Measurements from ENCODE around the gene RNF114.
A peak's percentile ranks its signal among the peaks of the same experiment; 100 is the strongest.

The RNF114 gene

DNA sequence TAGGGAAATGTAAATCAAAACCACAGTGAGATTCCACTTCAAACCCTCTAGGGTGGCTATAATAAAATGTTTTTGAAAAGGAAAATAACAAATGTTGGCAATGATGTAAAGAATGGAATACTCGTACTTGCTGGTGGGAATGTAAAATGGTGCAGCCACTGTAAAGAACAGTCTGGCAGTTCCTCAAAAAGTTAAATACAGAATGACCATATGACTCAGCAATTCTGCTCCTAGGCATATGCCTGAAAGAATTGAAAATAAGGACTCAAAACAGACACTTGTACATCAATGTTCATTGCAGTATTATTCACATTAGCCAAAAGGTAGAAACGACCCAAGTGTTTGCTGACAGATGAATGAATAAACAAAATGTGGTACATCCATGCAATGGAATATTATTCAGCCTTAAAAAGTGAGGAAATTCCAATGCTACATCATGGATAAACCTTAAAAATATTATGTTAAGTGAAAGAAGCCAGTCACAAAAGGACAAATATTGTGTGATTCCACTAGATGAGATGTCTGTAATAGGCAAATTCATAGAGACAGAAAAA, 10.2 kb upstream of the RNF114 start:
- POLR2A ChIA-PET, result interaction anchor here (0.7 kb wide), 1 partner anchor 11 kb away, joined by 3 read pairs; no protein-coding TSS in a partner anchor
- Histone ChIP-seq H3K9me3 (ENCODE audit: control insufficient read depth, insufficient read depth, low read depth, low read length) (no peaks in the 10 kb centered on the region), H3K4me1 (ENCODE audit: control insufficient read depth, insufficient read depth, low read length) (no peaks in the 10 kb centered on the region), H3K4me3 (ENCODE audit: low read depth, low read length) (no peak overlapping the region), H3K27ac (ENCODE audit: extremely low read depth, low read depth, low read length) (no peak overlapping the region), H3K36me3 (ENCODE audit: control insufficient read depth in 2 of 2, insufficient read depth in 1 of 2, low read length in 2 of 2) (no peaks in the 10 kb centered on the region)
- peak; percentile 49; the same call in 1 of the 2 replicates for TF ChIP-seq ZNF146 (tag by site-specific recombination; IDR thresholded peaks at IDR 0.05)
- TF ChIP-seq ZNF626 (tag by site-specific recombination; IDR thresholded peaks at IDR 0.05), result no peak
- peak; percentile 73 for TF ChIP-seq ZNF140 (tag by site-specific recombination; IDR thresholded peaks at IDR 0.05)
- CTCF ChIA-PET, result interaction anchor here (1.2 kb wide), 1 partner anchor 10 kb away, joined by 3 read pairs; no protein-coding TSS in a partner anchor

DNA sequence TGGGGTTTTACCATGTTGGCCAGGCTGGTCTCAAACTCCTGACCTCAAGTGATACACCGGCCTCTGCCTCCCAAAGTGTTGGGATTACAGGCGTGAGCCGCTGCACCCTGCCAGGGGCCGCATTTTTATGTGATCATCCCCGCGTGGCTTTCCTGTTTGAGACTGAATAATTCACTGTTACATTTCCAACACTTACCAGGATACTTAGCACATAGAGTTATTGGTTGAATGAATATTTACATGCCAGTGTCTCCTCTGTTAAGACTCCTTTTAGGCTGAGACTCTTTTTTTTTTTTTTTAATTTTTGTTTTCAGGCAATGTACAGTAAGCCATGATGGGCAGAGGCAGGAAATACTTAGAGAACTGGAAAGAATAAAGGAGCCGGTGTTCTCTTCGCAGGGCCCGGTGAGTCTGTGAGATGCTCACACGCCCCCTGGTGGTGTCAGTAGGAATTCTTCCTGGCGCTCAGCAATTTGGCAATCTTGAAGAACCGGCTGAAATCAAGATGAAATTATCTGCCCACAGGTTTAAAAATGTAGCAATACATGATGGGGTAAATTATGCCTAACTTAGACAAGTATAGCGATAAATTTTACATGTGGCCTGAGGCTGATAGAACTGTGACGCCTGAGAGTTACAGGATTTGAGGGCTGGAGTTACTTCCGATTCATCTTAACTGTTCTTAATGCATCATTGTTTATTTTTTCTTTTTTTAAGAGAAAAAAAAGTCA, 7.6 kb upstream of the RNF114 start:
- ChIA-PET CTCF (interaction anchor here (0.7 to 1.3 kb wide), 5 partner anchors 7 to 391 kb away, joined by 3 to 5 read pairs (median 3); partner anchors contain the start of gene RNF114), POLR2A (no interaction called here)
- H3K4me1 ChIP-seq (ENCODE audit: control insufficient read depth, insufficient read depth, low read length), result no peaks in the 10 kb centered on the region
- no peaks in the 10 kb centered on the region for H3K9me3 ChIP-seq (ENCODE audit: control insufficient read depth, insufficient read depth, low read depth, low read length)
- no peak overlapping the region for H3K27ac ChIP-seq (ENCODE audit: extremely low read depth, low read depth, low read length)
- H3K36me3 ChIP-seq (ENCODE audit: control insufficient read depth in 2 of 2, insufficient read depth in 1 of 2, low read length in 2 of 2), result no peaks in the 10 kb centered on the region
- no peak overlapping the region for H3K4me3 ChIP-seq (ENCODE audit: low read depth, low read length)
- TF ChIP-seq ZNF654 (tag by site-specific recombination; IDR thresholded peaks at IDR 0.05; ENCODE audit: low read depth) (peak; percentile 60), KLF9 (tag by site-specific recombination; IDR thresholded peaks at IDR 0.05; ENCODE audit: low read depth) (no peak), HOXC10 (CRISPR knock-in tag; IDR thresholded peaks at IDR 0.05) (no peak), YY1 (tag by site-specific recombination; IDR thresholded peaks at IDR 0.05) (no peak), ZNF561 (tag by site-specific recombination; IDR thresholded peaks at IDR 0.05; ENCODE audit: borderline replicate concordance) (0 out of 2 replicates have a peak, but pooled peaks have one; percentile 21), ZNF830 (tag by site-specific recombination; IDR thresholded peaks at IDR 0.05; ENCODE audit: low read depth) (no peak), SETDB1 (IDR thresholded peaks at IDR 0.05; ENCODE audit: insufficient read length, low read length) (no peak), ZXDB (tag by site-specific recombination; IDR thresholded peaks at IDR 0.05) (peak; percentile 32; the same call in 1 of the 2 replicates), ZNF366 (tag by site-specific recombination; conservative IDR thresholded peaks at IDR 0.05) (peak; percentile 57), KLF16 (tag by site-specific recombination; IDR thresholded peaks at IDR 0.05) (peak; percentile 45; the same call in 1 of the 2 replicates), SCRT2 (tag by site-specific recombination; IDR thresholded peaks at IDR 0.05) (peak; percentile 40; the same call in 1 of the 2 replicates), ZEB2 (tag by site-specific recombination; IDR thresholded peaks at IDR 0.05) (0 out of 2 replicates have a peak, but pooled peaks have one; percentile 14), ZNF2 (tag by site-specific recombination; IDR thresholded peaks at IDR 0.05) (peak; percentile 59; the same call in 1 of the 2 replicates), ZNF184 (tag by site-specific recombination; IDR thresholded peaks at IDR 0.05) (peak; percentile 7; the same call in 1 of the 2 replicates), TRIM28 (IDR thresholded peaks at IDR 0.05; ENCODE audit: borderline replicate concordance, low read length) (peak; percentile 58; the same call in 1 of the 2 replicates), ZNF335 (tag by site-specific recombination; conservative IDR thresholded peaks at IDR 0.05) (peak; percentile 100)
- TF ChIP-seq, protein P1, sequence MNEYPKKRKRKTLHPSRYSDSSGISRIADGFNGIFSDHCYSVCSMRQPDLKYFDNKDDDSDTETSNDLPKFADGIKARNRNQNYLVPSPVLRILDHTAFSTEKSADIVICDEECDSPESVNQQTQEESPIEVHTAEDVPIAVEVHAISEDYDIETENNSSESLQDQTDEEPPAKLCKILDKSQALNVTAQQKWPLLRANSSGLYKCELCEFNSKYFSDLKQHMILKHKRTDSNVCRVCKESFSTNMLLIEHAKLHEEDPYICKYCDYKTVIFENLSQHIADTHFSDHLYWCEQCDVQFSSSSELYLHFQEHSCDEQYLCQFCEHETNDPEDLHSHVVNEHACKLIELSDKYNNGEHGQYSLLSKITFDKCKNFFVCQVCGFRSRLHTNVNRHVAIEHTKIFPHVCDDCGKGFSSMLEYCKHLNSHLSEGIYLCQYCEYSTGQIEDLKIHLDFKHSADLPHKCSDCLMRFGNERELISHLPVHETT (tag by site-specific recombination; IDR thresholded peaks at IDR 0.05), result peak; percentile 25; the same call in 1 of the 2 replicates
- TF ChIP-seq, protein P2, sequence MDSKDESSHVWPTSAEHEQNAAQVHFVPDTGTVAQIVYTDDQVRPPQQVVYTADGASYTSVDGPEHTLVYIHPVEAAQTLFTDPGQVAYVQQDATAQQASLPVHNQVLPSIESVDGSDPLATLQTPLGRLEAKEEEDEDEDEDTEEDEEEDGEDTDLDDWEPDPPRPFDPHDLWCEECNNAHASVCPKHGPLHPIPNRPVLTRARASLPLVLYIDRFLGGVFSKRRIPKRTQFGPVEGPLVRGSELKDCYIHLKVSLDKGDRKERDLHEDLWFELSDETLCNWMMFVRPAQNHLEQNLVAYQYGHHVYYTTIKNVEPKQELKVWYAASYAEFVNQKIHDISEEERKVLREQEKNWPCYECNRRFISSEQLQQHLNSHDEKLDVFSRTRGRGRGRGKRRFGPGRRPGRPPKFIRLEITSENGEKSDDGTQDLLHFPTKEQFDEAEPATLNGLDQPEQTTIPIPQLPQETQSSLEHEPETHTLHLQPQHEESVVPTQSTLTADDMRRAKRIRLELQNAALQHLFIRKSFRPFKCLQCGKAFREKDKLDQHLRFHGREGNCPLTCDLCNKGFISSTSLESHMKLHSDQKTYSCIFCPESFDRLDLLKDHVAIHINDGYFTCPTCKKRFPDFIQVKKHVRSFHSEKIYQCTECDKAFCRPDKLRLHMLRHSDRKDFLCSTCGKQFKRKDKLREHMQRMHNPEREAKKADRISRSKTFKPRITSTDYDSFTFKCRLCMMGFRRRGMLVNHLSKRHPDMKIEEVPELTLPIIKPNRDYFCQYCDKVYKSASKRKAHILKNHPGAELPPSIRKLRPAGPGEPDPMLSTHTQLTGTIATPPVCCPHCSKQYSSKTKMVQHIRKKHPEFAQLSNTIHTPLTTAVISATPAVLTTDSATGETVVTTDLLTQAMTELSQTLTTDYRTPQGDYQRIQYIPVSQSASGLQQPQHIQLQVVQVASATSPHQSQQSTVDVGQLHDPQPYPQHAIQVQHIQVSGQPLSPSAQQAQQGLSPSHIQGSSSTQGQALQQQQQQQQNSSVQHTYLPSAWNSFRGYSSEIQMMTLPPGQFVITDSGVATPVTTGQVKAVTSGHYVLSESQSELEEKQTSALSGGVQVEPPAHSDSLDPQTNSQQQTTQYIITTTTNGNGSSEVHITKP (tag by site-specific recombination; IDR thresholded peaks at IDR 0.05), result 0 out of 2 replicates have a peak, but pooled peaks have one; percentile 23
- TF ChIP-seq, protein P3, sequence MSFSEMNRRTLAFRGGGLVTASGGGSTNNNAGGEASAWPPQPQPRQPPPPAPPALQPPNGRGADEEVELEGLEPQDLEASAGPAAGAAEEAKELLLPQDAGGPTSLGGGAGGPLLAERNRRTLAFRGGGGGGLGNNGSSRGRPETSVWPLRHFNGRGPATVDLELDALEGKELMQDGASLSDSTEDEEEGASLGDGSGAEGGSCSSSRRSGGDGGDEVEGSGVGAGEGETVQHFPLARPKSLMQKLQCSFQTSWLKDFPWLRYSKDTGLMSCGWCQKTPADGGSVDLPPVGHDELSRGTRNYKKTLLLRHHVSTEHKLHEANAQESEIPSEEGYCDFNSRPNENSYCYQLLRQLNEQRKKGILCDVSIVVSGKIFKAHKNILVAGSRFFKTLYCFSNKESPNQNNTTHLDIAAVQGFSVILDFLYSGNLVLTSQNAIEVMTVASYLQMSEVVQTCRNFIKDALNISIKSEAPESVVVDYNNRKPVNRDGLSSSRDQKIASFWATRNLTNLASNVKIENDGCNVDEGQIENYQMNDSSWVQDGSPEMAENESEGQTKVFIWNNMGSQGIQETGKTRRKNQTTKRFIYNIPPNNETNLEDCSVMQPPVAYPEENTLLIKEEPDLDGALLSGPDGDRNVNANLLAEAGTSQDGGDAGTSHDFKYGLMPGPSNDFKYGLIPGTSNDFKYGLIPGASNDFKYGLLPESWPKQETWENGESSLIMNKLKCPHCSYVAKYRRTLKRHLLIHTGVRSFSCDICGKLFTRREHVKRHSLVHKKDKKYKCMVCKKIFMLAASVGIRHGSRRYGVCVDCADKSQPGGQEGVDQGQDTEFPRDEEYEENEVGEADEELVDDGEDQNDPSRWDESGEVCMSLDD (tag by site-specific recombination; IDR thresholded peaks at IDR 0.05), result no peak
- TF ChIP-seq, protein P4, sequence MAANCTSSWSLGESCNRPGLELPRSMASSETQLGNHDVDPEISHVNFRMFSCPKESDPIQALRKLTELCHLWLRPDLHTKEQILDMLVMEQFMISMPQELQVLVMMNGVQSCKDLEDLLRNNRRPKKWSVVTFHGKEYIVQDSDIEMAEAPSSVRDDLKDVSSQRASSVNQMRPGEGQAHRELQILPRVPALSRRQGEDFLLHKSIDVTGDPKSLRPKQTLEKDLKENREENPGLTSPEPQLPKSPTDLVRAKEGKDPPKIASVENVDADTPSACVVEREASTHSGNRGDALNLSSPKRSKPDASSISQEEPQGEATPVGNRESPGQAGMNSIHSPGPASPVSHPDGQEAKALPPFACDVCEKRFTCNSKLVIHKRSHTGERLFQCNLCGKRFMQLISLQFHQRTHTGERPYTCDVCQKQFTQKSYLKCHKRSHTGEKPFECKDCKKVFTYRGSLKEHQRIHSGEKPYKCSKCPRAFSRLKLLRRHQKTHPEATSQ (tag by site-specific recombination; IDR thresholded peaks at IDR 0.05), result no peak
